Neural progenitor cell (in vitro differentiated cells): ENCODE results near the gene FAM120A. TPM values are rescaled to one million over a fixed set of nuclear protein-coding genes. Genes with fewer than 3 reads are reported as not detected.

Experiments
- DNase-seq: peaks from one replicate; pipeline ENCODE4 v3.0.0-alpha.2; 2016; ENCODE audit warnings: low spot score
- H2AFZ ChIP-seq: fragments of 200-600 bp; sonication (generic); replicated peaks from 2 replicates; pipeline ENCODE4 v1.6.1; 2016; ENCODE audit warnings: antibody characterized with exemption
- H3F3A ChIP-seq: fragments of 200-600 bp; sonication (generic); 2 replicates; pipeline ENCODE4 v1.6.1; 2016; ENCODE audit warnings: antibody characterized with exemption, low read depth
- H3K27ac ChIP-seq: fragments of 200-600 bp; sonication (generic); 2 replicates; pipeline ENCODE4 v1.5.1; 2016; ENCODE audit warnings: mild to moderate bottlenecking
- H3K27me3 ChIP-seq: fragments of 200-600 bp; sonication (generic); 2 replicates; pipeline ENCODE4 v1.6.1; 2016; ENCODE audit warnings: mild to moderate bottlenecking, moderate library complexity
- H3K36me3 ChIP-seq: fragments of 200-600 bp; sonication (generic); 2 replicates; pipeline ENCODE4 v1.5.1; 2016
- H3K4me1 ChIP-seq: fragments of 200-600 bp; sonication (generic); 2 replicates; pipeline ENCODE4 v1.6.1; 2016; ENCODE audit warnings: mixed run types
- H3K4me2 ChIP-seq: fragments of 200-600 bp; sonication (generic); 2 replicates; pipeline ENCODE4 v1.6.1; 2016
- H3K4me3 ChIP-seq: fragments of 200-600 bp; sonication (generic); 2 replicates; pipeline ENCODE4 v1.5.1; 2016
- H3K79me2 ChIP-seq: fragments of 200-600 bp; sonication (generic); 2 replicates; pipeline ENCODE4 v1.6.1; 2016; ENCODE audit warnings: low read depth
- H3K9ac ChIP-seq: fragments of 200-600 bp; sonication (generic); 2 replicates; pipeline ENCODE4 v1.6.1; 2016
- H3K9me3 ChIP-seq: fragments of 200-600 bp; sonication (generic); 2 replicates; pipeline ENCODE4 v1.5.1; 2016; ENCODE audit warnings: low read depth
- H4K20me1 ChIP-seq: fragments of 200-600 bp; sonication (generic); 2 replicates; pipeline ENCODE4 v1.6.1; 2016; ENCODE audit warnings: low read depth
- H3K27ac Mint-ChIP-seq: 3 replicates; pipeline ENCODE4 v1.8.0; 2021; ENCODE audit warnings: mixed read lengths
- H3K27me3 Mint-ChIP-seq: 2 replicates; pipeline ENCODE4 v1.8.0; 2022; ENCODE audit warnings: low read depth, mild to moderate bottlenecking, inconsistent platforms, moderate library complexity, mixed read lengths; ENCODE audit not compliant: insufficient read depth
- H3K36me3 Mint-ChIP-seq: 3 replicates; pipeline ENCODE4 v1.8.0; 2021; ENCODE audit warnings: mixed read lengths
- H3K4me1 Mint-ChIP-seq: 3 replicates; pipeline ENCODE4 v1.8.0; 2021; ENCODE audit warnings: mixed read lengths
- H3K4me3 Mint-ChIP-seq: 3 replicates; pipeline ENCODE4 v1.8.0; 2021; ENCODE audit warnings: mild to moderate bottlenecking, moderate library complexity, mixed read lengths
- H3K9me3 Mint-ChIP-seq: 3 replicates; pipeline ENCODE4 v1.8.0; 2020; ENCODE audit warnings: mixed read lengths
- EZH2 ChIP-seq: fragments of 200-600 bp; sonication (generic); IDR thresholded peaks from 2 replicates; pipeline ENCODE4 v1.6.1; 2017; ENCODE audit warnings: antibody characterized with exemption, mild to moderate bottlenecking, moderate library complexity
- EZH2phosphoT487 ChIP-seq: fragments of 200-600 bp; sonication (generic); IDR thresholded peaks from 2 replicates; pipeline ENCODE4 v1.6.1; 2017; ENCODE audit warnings: antibody characterized with exemption
- total RNA-seq: library from RNA; depleted of rRNA; stranded (reverse); fragments of >200 nt; gene quantifications from 2 replicates; pipeline ENCODE4 v1.2.3, GENCODE V29; 2015; ENCODE audit warnings: low replicate concordance
- TF ChIP-seq, protein P1 (sequence below): fragments of 200-600 bp; sonication (generic); IDR thresholded peaks from 2 replicates; pipeline ENCODE4 v1.5.1; 2017; ENCODE audit warnings: antibody characterized with exemption, mild to moderate bottlenecking

The FAM120A gene
- total RNA-seq, 1 donor from 2014 or later = 17.2 TPM

DNA sequence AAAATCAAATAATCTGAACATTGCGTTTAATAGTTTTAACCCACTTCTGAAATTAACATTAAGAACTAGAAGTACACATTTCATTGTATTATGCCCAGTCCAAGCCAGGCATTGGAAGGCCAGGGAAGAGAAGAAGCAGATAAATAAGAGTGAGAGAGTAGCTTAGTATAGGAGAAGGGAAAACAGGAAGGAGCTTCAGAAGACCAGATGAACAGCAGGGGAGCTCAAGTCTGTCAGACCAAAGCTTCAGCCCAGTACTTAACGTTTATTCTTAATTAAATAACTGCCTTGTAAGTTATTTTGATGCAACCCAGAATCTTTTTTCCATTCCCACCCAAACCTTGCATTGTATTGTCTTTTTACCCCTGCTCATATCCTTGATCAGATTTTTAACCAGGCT lies 13.4 kb downstream of the FAM120A start:
- Histone ChIP-seq H3K4me1 (peaks cover 18% of the 10 kb centered on the region), H3K36me3 (no peaks in the 10 kb centered on the region), H3K9ac (no peak overlapping the region), H4K20me1 (peaks cover 46% of the 10 kb centered on the region), H3K4me2 (no peak overlapping the region), H2AFZ (no peak overlapping the region), H3F3A (peaks cover 8% of the 10 kb centered on the region), H3K27me3 (no peaks in the 10 kb centered on the region), H3K27ac (no peak overlapping the region), H3K79me2 (peaks cover 100% of the 10 kb centered on the region), H3K9me3 (no peaks in the 10 kb centered on the region), H3K4me3 (no peak overlapping the region)
- Mint-ChIP-seq H3K27ac (no peak overlapping the region), H3K27me3 (peaks cover 4% of the 10 kb centered on the region), H3K4me1 (peaks cover 46% of the 10 kb centered on the region), H3K36me3 (peaks cover 4% of the 10 kb centered on the region), H3K9me3 (no peaks in the 10 kb centered on the region), H3K4me3 (no peak overlapping the region)
- TF ChIP-seq EZH2 (no peak), EZH2phosphoT487 (no peak)
- TF ChIP-seq, protein P1, sequence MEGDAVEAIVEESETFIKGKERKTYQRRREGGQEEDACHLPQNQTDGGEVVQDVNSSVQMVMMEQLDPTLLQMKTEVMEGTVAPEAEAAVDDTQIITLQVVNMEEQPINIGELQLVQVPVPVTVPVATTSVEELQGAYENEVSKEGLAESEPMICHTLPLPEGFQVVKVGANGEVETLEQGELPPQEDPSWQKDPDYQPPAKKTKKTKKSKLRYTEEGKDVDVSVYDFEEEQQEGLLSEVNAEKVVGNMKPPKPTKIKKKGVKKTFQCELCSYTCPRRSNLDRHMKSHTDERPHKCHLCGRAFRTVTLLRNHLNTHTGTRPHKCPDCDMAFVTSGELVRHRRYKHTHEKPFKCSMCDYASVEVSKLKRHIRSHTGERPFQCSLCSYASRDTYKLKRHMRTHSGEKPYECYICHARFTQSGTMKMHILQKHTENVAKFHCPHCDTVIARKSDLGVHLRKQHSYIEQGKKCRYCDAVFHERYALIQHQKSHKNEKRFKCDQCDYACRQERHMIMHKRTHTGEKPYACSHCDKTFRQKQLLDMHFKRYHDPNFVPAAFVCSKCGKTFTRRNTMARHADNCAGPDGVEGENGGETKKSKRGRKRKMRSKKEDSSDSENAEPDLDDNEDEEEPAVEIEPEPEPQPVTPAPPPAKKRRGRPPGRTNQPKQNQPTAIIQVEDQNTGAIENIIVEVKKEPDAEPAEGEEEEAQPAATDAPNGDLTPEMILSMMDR = no peak
- DNase-seq = no peak

DNA sequence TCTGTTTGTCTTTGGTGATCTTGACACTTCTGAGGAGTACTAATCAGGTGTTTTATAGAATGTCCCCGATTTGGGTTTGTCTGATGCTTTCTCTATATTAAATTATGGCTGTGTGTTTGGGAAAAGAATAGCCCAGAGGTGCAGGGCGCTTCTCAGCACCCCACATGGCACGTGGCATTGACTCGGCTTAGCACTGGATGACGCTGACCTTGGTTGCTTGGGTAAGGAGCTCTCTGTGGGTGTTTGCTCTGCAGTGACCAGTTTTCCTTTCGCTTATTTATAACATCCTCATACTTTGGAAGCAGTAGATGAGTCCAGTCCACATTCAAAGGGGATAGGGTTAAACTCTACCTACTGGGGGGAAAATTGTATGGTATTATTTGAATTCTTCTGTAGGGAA lies 14.4 kb downstream of the FAM120A start:
- H3K27ac Mint-ChIP-seq = no peak overlapping the region
- Histone ChIP-seq H3K27ac (no peak overlapping the region), H3K9ac (no peak overlapping the region), H4K20me1 (peaks cover 44% of the 10 kb centered on the region), H3K9me3 (no peaks in the 10 kb centered on the region), H3K4me3 (no peak overlapping the region), H3K4me1 (peaks cover 18% of the 10 kb centered on the region), H3F3A (peaks cover 8% of the 10 kb centered on the region), H3K79me2 (peaks cover 100% of the 10 kb centered on the region), H3K36me3 (no peaks in the 10 kb centered on the region), H3K27me3 (no peaks in the 10 kb centered on the region), H3K4me2 (no peak overlapping the region), H2AFZ (no peak overlapping the region)
- peaks cover 4% of the 10 kb centered on the region for H3K27me3 Mint-ChIP-seq
- TF ChIP-seq, protein P1 = no peak
- TF ChIP-seq EZH2phosphoT487 (no peak), EZH2 (no peak)
- H3K36me3 Mint-ChIP-seq = peaks cover 9% of the 10 kb centered on the region
- peaks cover 49% of the 10 kb centered on the region for H3K4me1 Mint-ChIP-seq
- DNase-seq = no peak
- H3K9me3 Mint-ChIP-seq = no peaks in the 10 kb centered on the region
- H3K4me3 Mint-ChIP-seq = no peak overlapping the region

DNA sequence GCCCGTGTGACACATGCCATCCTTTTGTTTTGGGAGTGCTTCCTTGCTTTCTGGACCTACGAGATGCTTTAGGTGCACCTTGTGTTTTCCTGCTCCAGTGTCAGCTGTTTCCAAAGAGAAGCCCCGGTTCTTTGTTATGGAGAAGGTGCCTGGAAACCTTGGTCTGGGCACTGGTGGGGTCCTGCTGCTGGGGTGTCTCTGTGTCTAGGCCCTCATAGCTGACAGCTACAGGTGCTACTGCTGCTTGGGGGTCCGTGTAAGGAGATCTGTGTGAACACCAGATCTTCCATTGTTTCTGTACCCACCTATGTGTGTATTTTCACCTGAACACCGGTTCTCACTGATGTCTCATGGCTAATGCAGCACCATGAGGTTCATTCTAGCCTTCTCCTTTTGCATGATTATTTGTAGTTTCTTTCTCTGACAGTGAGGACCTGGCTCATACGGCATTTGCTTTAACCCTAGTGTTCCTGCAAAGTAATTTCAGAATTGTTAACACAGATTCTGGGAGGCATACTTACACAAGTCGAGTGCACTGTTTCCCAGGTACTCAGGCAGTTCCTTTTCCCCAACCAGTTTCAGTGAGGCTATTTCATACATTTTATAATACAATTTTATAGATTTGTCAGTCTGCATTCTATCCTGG lies 15.1 kb downstream of the FAM120A start:
- Histone ChIP-seq H3K4me3 (no peak overlapping the region), H3K27ac (no peak overlapping the region), H3K4me1 (peaks cover 18% of the 10 kb centered on the region), H3K79me2 (peaks cover 100% of the 10 kb centered on the region), H3K9ac (no peak overlapping the region), H4K20me1 (peaks cover 44% of the 10 kb centered on the region), H3K27me3 (no peaks in the 10 kb centered on the region), H3K9me3 (no peaks in the 10 kb centered on the region), H3F3A (peaks cover 8% of the 10 kb centered on the region), H2AFZ (no peak overlapping the region), H3K4me2 (no peak overlapping the region), H3K36me3 (no peaks in the 10 kb centered on the region)
- DNase-seq = no peak
- H3K27ac Mint-ChIP-seq = no peak overlapping the region
- no peaks in the 10 kb centered on the region for H3K9me3 Mint-ChIP-seq
- H3K36me3 Mint-ChIP-seq = peaks cover 13% of the 10 kb centered on the region
- peaks cover 46% of the 10 kb centered on the region for H3K4me1 Mint-ChIP-seq
- peaks cover 4% of the 10 kb centered on the region for H3K27me3 Mint-ChIP-seq
- no peak overlapping the region for H3K4me3 Mint-ChIP-seq
- TF ChIP-seq EZH2 (no peak), EZH2phosphoT487 (no peak)
- TF ChIP-seq, protein P1 = no peak
